ENCODE results near the gene PALM2AKAP2. TPM values are rescaled to one million over a fixed set of nuclear protein-coding genes. Genes with fewer than 3 reads are reported as not detected.

Gene PALM2AKAP2
- 10.6 TPM for total RNA-seq
- polyA plus RNA-seq (ENCODE audit: insufficient read depth, low read depth, low replicate concordance) = 0.26 TPM
- long read RNA-seq, donor 1, partial matches to known transcripts = 17 of 17 reads
- long read RNA-seq, donor 1, other reads (novel, unspliced or antisense) = 0 of 17 reads
- long read RNA-seq, donor 2 = 0 reads
- long read RNA-seq, donor 3 = 0 reads
- long read RNA-seq, donor 4 = 0 reads
- long read RNA-seq, donor 5 = 0 reads
- long read RNA-seq, donor 6 = 0 reads
- long read RNA-seq, donor 7, partial matches to known transcripts = 14 of 16 reads
- long read RNA-seq, donor 7, other reads (novel, unspliced or antisense) = 2 of 16 reads
- long read RNA-seq, donor 8, partial matches to known transcripts = 6 of 6 reads
- long read RNA-seq, donor 8, other reads (novel, unspliced or antisense) = 0 of 6 reads
- long read RNA-seq, donor 9 = 0 reads
- long read RNA-seq, donor 10 = 0 reads

DNA sequence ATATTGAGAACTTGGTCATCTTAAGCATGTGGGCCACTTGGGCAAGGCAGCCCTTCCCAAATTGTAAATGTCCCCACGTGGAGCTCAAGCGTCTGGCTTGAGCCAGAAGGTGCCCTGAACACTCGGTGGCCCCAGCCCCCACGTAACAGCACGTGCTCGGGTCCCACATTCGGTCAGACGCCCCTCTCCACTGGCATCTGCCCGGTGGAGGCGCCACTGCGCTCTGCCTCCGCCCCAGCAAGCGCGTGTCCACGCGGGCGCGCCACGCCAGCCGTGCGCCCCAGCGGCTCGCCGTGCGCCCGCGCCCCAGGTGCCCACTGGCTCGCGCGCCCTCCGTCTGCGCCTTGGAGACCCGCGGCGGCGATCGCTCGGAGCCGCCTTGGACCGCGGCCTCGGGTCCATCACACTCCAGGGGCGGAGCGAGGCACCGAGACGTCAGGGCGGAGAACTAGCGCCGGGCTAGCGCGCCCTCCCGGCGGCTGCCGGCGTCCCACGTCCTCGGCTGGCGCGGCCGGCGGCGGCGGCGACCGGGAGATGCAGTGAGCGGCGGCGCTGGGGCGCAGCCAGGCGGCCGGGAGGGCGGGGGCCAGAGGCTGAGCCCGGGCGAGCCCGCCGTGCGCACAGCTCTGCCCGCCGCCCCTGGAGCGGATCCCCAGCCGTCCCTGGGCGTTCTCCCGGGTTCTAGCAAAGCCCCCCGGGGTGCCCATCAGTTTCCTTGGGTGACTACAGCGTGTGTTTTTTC, at the start of gene PALM2AKAP2:
PALM2AKAP2 (plus strand) TSS at position 488 of the 742 bp plus-strand sequence. CDS start 291 bp downstream, outside the sequence.
- Histone ChIP-seq H3K27ac (ENCODE audit: low read depth in 2 of 2, low read length in 2 of 2) (peak within 1 kb of the TSS in 1 of 2 donors; percentile 29), H3K27me3 (ENCODE audit: control insufficient read depth, insufficient read depth, low read length) (no peaks in the 10 kb centered on the region), H3K4me1 (ENCODE audit: control insufficient read depth in 2 of 3, insufficient read depth in 2 of 3, low read depth in 1 of 3, low read length in 3 of 3) (no peaks in the 10 kb centered on the region), H3K36me3 (ENCODE audit: control insufficient read depth in 2 of 3, insufficient read depth in 3 of 3, low read length in 3 of 3) (no peaks in the 10 kb centered on the region), H3K4me3 (ENCODE audit: low read length in 3 of 3) (peak within 1 kb of the TSS; percentile 43 to 73 (median 70)), H3K9me3 (ENCODE audit: control insufficient read depth in 2 of 3, insufficient read depth in 1 of 3, low read length in 3 of 3) (no peaks in the 10 kb centered on the region), H3K9ac (ENCODE audit: low read length in 3 of 3) (peak within 1 kb of the TSS; percentile 20 to 59 (median 41))
- peak; percentile 72 to 88 (median 75) for DNase-seq
- FAIRE-seq = no peak
- intact Hi-C loops (cut with DNase I) = no loop called here
- TF ChIP-seq, protein P1, sequence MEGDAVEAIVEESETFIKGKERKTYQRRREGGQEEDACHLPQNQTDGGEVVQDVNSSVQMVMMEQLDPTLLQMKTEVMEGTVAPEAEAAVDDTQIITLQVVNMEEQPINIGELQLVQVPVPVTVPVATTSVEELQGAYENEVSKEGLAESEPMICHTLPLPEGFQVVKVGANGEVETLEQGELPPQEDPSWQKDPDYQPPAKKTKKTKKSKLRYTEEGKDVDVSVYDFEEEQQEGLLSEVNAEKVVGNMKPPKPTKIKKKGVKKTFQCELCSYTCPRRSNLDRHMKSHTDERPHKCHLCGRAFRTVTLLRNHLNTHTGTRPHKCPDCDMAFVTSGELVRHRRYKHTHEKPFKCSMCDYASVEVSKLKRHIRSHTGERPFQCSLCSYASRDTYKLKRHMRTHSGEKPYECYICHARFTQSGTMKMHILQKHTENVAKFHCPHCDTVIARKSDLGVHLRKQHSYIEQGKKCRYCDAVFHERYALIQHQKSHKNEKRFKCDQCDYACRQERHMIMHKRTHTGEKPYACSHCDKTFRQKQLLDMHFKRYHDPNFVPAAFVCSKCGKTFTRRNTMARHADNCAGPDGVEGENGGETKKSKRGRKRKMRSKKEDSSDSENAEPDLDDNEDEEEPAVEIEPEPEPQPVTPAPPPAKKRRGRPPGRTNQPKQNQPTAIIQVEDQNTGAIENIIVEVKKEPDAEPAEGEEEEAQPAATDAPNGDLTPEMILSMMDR (IDR thresholded peaks at IDR 0.05; ENCODE audit: borderline replicate concordance, extremely low read depth, insufficient read depth) = peak; percentile 14

DNA sequence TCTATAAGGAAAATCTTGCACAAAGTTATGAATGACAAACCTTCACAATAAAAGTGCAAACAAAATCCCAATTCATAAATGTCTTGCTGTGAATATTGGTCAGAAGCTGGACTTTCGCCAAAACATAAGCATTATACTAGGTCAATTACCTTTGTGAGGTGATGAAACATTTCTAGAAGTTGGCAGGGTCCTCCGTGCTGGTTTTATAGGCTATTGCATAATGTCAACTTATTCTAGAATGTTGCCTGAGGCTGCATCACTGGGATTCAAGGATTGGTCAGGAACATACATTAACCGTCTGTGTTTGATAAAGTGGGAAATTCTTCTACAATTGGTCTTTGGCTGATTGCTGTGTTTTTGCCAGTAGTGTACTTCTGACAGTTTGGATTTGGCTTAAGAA, 49.8 kb upstream of the PALM2AKAP2 start:
- H3K36me3 ChIP-seq (ENCODE audit: control insufficient read depth in 2 of 3, insufficient read depth in 3 of 3, low read length in 3 of 3) = no peaks in the 10 kb centered on the region
- H3K4me1 ChIP-seq (ENCODE audit: control insufficient read depth in 2 of 3, insufficient read depth in 2 of 3, low read depth in 1 of 3, low read length in 3 of 3) = no peaks in the 10 kb centered on the region
- no peaks in the 10 kb centered on the region for H3K9me3 ChIP-seq (ENCODE audit: control insufficient read depth in 2 of 3, insufficient read depth in 1 of 3, low read length in 3 of 3)
- H3K4me3 ChIP-seq (ENCODE audit: low read length in 3 of 3) = no peak overlapping the region
- no peak for FAIRE-seq
- no peak overlapping the region for H3K27ac ChIP-seq (ENCODE audit: low read depth in 2 of 2, low read length in 2 of 2)
- TF ChIP-seq, protein P1 (IDR thresholded peaks at IDR 0.05; ENCODE audit: borderline replicate concordance, extremely low read depth, insufficient read depth) = no peak
- intact Hi-C loops (cut with DNase I) = no loop called here
- no peak for DNase-seq
- H3K27me3 ChIP-seq (ENCODE audit: control insufficient read depth, insufficient read depth, low read length) = no peaks in the 10 kb centered on the region
- H3K9ac ChIP-seq (ENCODE audit: low read length in 3 of 3) = no peak overlapping the region

DNA sequence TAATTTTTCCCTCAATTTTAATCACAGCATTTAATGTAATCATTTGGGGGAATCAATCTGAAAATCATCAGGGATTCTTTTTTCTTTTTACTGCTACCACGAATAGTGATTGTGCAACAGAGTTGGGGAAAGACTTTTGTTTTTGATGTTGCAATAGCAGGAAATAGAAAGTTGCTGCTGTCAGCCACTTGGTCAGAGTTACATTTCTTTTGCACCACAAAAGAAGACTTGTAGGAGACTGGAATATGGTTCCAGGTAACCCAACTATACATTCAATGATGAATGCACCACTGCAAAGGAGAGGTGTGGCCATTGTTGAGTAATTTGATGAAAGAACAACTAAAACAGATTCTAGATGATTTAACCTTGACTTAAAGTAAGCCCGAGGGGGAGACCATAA, 46.3 kb upstream of the PALM2AKAP2 start:
- no peaks in the 10 kb centered on the region for H3K36me3 ChIP-seq (ENCODE audit: control insufficient read depth in 2 of 3, insufficient read depth in 3 of 3, low read length in 3 of 3)

More for the DNA sequence above, 46.3 kb upstream of the PALM2AKAP2 start:
- intact Hi-C loops (cut with DNase I) = no loop called here
- FAIRE-seq = no peak
- Histone ChIP-seq H3K27ac (ENCODE audit: low read depth in 2 of 2, low read length in 2 of 2) (no peak overlapping the region), H3K4me3 (ENCODE audit: low read length in 3 of 3) (no peak overlapping the region), H3K4me1 (ENCODE audit: control insufficient read depth in 2 of 3, insufficient read depth in 2 of 3, low read depth in 1 of 3, low read length in 3 of 3) (no peaks in the 10 kb centered on the region), H3K27me3 (ENCODE audit: control insufficient read depth, insufficient read depth, low read length) (no peaks in the 10 kb centered on the region), H3K9me3 (ENCODE audit: control insufficient read depth in 2 of 3, insufficient read depth in 1 of 3, low read length in 3 of 3) (no peaks in the 10 kb centered on the region), H3K9ac (ENCODE audit: low read length in 3 of 3) (no peak overlapping the region)
- DNase-seq = no peak
- TF ChIP-seq, protein P1 (IDR thresholded peaks at IDR 0.05; ENCODE audit: borderline replicate concordance, extremely low read depth, insufficient read depth) = no peak

Measured in kidney (tissue), 22 donors.